HG03571 (cell line): ENCODE data around the gene ANKRD27.
"Not testable (repeated sequence)": the region's sequence is repeated elsewhere in the genome, so short reads cannot be mapped to it uniquely, and the experiment has no call there.

Experiments
- ATAC-seq: cut with Tn5 transposase; IDR thresholded peaks from one replicate; pipeline ENCODE4 v1.9.1; 2021; ENCODE audit not compliant: unreplicated experiment

ANKRD27 gene

GRCh38 chr19:32607479-32607878, 67.5 kb downstream of the ANKRD27 start:
- ATAC-seq: no peak

- ATAC-seq: no peak
Measured at GRCh38 chr19:32606289-32606688, 68.7 kb downstream of the ANKRD27 start.

- no peak for ATAC-seq
Measured at GRCh38 chr19:32605544-32605943, 69.4 kb downstream of the ANKRD27 start.

- ATAC-seq: no peak
Measured at GRCh38 chr19:32603961-32604360, 71.0 kb downstream of the ANKRD27 start.

GRCh38 chr19:32599736-32600157, 75.2 kb downstream of the ANKRD27 start:
- ATAC-seq: no peak

GRCh38 chr19:32599258-32599657, 75.7 kb downstream of the ANKRD27 start:
- no peak for ATAC-seq

GRCh38 chr19:32598022-32598421, 77.0 kb downstream of the ANKRD27 start:
- ATAC-seq: no peak

GRCh38 chr19:32595491-32595890, 79.5 kb downstream of the ANKRD27 start:
- no peak for ATAC-seq

GRCh38 chr19:32594021-32594420, 81.0 kb downstream of the ANKRD27 start:
- no peak for ATAC-seq

- not testable (repeated sequence) for ATAC-seq
Measured at GRCh38 chr19:32587747-32588504, 87.1 kb downstream of the ANKRD27 start.

GRCh38 chr19:32581705-32582179, 93.2 kb downstream of the ANKRD27 start:
- ATAC-seq: peak; percentile 8

- peak; percentile 85 for ATAC-seq
Measured at GRCh38 chr19:32580901-32581704, 93.9 kb downstream of the ANKRD27 start, which contains the start of gene PDCD5. Gene PDCD5 (plus strand): TSS chr19:32581190. CDS start chr19:32581262, 72 bp downstream.

GRCh38 chr19:32580353-32580900, 94.6 kb downstream of the ANKRD27 start:
- peak; percentile 13 for ATAC-seq

GRCh38 chr19:32576790-32577189, 98.2 kb downstream of the ANKRD27 start:
- no peak for ATAC-seq

GRCh38 chr19:32573492-32573794, 101.5 kb downstream of the ANKRD27 start:
- no peak for ATAC-seq

GRCh38 chr19:32572700-32573491, 102.1 kb downstream of the ANKRD27 start:
- ATAC-seq: not testable (repeated sequence)

GRCh38 chr19:32571471-32572075, 103.4 kb downstream of the ANKRD27 start:
- not testable (repeated sequence) for ATAC-seq

GRCh38 chr19:32570081-32570785, 104.7 kb downstream of the ANKRD27 start:
- ATAC-seq: no peak

- no peak for ATAC-seq
Measured at GRCh38 chr19:32567486-32567885, 107.5 kb downstream of the ANKRD27 start.
